HG03103 (cell line): ENCODE data around the gene NDRG4.
A peak's percentile ranks its signal among the peaks of the same experiment; 100 is the strongest.

Source experiments
- ATAC-seq: cut with Tn5 transposase; IDR thresholded peaks from one replicate; pipeline ENCODE4 v1.9.1; 2021; ENCODE audit warnings: low read depth; ENCODE audit not compliant: unreplicated experiment

Gene NDRG4

DNA sequence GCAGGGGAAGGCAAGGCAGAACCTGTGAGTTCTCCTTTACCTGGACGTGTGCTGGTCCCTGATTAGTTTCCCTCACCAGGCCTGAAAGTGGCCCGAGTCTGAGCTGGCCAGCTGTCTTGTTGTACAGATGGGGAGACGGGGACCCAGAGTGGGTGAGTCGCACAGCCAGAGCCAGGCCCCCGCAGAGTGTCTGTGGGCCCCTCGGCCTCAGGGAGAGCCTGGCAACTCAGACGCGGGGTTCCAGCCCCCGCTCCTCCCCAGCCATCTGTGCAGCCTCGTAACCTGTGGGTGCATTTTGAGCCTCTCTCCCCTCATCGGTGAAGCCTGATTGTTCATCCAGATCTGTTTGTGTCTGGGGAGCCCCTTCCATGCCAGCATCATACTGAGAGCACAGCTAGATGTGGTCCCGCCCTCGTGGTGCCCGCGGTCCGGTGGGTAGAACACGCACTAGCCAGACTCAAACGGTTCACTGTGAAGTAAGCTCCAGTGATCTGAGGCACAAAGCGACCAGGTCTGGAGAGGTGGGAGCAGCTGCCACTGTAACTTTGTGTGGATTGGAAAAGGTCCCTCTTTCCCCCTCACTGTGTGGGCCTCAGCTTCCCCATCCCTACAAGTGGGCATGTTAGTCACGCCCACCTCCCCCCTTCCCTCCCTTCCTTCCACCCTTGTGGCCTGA, 6.0 kb upstream of the NDRG4 start:
- no peak for ATAC-seq

DNA sequence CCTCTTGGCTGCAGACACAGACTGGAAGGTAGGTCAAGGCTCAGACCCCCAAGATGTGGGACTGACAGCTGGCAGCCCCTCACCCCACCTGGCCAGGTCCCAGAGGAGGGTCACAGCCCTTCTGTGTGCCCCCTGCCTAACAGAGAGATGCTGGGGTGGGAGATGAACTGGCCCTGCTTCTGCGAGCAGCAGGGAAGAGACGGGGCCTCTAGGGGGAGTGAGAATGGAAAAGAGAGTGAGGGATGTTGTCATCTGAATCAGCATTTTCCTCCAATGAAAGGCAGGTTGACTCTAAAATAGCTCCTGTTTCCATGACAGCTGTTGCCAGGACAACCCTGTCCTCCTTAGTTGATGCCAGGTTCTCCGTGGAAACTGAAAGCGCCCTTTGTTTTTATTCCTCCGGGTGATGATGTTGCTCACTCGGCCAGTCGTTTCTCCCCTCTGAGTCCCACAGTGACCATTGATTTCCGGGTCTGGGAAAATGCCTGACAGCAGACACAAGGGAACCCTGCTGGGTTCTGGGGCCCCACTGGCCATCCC, 4.9 kb upstream of the NDRG4 start:
- ATAC-seq, result peak; percentile 82

DNA sequence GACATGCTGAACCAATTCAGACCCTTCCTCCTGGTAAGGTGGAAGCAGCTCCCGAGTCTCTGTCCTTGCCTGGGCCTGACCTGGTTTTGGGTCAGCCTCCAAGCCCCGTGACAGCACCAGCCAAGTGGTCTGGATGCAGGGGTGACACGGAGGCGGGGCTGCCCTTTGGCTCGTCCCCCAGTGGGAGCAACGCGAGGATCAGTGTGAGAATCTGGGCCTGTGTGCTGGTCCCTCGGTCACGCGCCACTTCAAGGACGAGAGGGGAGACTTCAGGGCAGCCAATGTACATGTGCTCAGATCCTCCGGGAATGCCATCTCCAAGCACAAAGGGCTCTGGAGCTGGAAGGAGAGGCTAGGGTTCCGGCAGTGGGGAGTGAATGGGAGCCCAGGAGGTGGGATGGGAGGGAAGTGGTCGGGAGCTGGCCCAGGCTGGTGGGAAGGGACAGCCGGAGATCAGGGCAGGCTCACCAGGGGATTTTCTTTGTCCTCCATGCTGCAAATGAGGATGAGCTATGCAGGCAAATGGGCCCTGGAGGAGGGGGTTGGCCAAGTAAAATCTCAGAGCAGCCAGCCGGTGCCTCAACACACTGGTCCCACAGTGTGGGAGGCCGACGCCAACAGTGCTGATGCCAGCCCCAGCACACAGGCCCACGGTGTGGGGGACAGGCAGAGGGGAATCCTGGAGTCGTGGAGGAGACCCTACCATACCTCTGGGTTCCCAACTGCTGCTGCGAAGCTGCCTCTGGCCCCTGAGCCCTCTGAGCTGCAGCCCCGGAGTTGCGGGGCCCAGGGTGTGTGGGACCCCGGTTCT, 4.2 kb upstream of the NDRG4 start:
- ATAC-seq, result peak; percentile 4

DNA sequence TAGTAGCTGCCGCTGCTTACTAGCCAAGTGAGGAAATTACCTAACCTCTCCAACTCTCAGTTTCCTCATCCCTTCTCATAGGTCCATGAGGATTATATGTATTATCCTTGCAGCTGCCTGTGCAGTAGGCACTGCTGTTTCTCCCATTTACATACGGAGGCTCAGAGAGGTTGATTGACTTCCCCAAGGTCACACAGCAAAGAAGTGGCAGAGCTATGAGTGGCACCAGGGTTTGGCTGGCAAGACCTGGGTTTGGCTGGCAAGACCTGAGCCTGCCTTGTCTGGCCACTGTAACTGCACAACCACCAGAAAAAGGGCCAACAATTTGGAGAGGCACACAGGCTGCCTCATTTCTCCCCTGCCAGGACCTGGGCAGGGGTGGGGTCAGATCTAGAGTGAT, 2.5 kb upstream of the NDRG4 start:
- ATAC-seq, result no peak

DNA sequence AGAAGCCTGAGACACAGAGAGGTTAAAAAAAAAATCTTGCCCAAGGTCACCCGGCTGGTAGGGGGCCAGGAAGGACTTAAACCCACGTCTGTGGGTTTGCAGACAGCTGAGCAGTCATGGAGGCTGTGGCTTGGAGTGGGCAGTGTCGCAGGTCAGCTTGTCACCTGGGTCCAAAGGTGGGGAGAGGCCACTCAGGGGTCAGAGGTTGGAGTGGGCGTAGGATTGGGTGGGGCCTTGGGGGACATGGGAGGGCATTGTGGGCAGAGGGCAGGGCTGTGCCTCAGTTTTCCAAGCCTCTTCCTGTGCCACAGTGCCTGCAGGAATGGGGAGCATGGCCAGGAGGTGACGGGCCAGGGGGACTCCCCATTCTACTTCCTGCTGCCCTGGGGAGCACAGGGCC, 2.0 kb upstream of the NDRG4 start:
- ATAC-seq, result no peak

DNA sequence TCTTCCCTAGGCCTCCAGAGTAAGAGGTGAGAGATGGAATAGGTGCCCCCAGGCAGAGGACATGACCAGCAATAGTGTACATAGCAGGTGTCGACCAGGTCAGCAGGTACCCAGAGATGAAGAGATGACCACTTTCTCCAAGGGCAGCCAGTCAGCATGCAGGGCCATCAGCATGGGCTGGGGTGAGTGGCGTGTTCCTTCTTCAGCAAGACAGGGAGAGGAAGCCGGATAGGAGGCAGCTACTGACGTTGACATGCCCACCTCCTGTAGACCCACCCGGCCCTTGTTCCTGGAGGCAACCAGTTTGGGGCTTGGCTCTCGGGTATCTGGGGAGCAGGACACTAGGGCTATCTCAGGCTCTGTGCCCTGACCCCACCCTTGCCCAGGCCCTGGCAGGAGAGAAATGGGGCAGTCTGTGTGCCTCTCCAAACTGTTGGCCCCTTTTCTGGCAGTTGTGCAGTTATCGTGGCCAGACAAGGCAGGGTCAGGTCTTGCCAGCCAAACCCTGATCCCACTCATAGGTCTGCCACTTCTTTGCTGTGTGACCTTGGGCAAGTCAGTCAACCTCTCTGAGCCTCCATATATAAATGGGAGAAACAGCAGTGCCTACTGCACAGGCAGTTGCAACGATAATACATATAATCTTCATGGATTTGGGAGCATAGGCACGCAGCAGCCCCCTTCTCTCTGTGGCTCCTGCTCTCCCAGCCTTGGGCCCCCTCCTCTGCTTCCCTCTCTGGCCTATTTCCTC, 1.4 kb upstream of the NDRG4 start:
- ATAC-seq, result no peak

DNA sequence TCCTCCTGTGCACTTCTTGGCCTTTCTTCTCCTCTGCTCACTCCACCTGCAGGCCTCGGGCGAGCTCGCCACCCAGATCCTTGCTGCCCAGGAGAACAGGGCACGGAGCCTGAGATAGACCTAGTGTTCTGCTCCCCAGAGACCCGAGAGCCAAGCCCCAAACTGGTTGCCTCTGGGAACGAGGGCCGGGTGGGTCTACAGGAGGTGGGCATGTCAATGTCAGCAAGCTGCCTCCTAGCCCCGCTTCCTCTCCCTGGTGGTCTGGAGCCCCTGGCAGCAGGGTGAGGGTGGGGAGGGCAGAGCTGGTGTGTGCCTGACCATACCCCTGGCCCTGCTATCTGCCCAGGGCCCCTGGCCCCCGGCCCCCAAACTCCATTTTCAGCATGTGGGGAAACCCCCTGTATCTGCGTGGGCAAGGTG, 841 bp upstream of the NDRG4 start:
- no peak for ATAC-seq

DNA sequence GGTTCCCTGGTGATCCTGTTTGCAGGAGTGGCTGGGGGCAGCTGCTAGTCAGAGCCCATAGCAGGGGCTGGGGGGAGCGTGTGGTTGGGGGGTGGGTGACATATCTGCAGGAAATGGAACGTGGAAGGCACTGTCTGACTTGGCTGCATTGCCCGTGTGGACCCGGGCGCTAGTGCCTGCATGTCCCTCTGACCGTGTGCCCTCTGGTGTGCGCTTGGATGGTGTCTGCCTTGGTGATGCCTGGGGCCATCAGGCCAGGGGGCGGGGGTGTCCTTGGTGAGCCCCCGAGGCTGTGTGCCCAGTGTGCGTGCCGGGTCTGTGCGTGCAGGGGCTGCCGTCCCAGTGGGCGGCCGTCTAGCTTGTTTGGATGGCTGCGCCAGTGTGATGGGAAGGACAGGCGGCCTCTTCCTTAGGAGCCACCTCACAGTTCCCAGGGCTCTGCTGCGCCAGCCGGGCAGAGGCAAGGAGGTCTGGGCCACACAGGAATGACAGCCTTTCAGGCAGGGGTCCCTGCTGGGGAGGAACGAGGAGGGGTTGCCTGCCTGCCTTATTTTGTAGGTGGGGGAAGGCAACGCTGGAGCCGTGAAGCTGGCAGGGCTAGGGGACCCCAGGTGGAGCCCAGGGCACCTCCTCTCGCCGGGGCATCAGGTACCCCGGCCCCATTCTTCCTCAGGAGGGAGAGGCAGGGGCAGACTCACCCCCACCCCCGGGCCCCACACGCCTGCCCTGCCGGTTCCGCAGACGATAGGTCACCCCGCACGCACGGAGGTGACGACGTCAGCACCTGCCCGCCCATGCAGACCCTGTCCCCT, 693 bp downstream of the NDRG4 start:
- ATAC-seq, result no peak

DNA sequence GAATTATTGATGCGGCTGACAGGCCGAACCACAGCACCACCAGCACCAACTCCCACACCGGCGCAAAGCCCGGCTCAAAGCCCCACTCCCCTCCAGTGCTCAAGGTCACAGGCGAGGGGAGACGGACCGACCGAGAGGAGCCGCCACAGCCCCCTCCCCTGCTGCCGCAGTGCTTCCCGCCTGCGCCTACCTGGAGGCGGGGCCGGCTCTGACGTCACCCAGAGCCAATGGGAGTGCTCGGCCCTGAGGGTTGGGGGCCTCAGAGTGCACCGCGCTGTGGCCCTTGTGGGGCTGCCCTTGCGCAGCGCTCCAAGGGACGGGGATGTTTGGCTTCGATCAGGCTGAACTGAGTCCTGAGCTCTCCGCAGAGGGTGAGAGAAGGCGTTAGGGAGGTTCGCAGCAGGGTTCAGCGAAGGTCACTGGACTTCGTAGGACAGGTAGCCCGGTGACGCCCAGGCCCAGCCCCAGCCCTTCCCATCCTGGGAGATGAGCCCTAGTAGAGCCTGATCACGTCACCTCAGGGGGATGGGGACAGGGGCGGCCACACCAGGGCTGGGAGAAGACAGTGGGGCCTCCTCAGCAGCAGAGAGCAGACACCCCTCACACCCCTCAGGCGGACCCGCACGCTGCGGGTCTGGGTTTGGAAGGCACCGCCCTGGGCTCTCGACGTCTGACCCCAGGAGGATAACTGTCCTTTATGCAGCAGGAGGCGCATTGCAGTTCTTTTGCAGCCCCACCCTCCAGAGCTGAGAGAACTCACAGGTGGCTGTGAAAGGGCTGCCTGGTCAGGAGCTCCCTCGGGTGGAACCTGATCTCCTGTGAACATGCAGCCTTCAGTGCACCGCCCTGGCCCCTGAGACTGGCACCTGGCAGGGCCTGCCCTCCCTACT, 1.5 kb downstream of the NDRG4 start:
- no peak for ATAC-seq

DNA sequence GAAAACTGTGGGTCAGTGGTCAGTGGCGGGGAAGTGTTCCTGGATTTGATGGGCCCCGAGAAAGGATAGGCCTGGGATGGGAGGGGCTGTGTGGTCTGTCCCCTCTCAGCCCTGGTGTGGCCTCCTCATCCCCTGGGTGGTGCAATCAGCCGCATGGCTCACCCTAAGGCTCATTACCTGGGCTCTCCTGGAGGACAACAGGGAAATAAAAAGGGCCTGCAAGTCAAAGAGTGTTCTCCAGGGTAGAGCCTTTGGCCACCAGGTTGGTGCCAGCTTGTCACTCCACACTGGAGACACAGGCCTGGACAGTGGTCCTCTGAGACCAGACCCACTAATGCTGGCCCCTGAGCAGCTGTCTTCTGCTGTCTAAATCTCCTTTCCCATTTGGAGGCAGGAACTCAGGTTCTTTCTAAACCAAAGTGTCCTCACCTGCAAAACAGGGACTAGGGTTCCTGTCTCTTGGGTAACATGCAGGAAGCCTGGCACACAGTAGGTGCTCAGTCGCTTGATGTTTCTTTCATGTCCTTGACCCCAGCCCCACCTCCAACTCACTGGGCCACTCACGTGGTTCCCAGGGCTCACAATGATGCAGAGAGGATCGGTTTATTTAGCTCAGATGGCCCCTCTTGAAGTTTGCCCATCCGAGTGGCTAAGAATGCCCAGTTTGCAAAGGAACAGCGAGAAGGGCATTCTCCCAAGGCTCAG, 2.4 kb downstream of the NDRG4 start:
- ATAC-seq, result no peak

DNA sequence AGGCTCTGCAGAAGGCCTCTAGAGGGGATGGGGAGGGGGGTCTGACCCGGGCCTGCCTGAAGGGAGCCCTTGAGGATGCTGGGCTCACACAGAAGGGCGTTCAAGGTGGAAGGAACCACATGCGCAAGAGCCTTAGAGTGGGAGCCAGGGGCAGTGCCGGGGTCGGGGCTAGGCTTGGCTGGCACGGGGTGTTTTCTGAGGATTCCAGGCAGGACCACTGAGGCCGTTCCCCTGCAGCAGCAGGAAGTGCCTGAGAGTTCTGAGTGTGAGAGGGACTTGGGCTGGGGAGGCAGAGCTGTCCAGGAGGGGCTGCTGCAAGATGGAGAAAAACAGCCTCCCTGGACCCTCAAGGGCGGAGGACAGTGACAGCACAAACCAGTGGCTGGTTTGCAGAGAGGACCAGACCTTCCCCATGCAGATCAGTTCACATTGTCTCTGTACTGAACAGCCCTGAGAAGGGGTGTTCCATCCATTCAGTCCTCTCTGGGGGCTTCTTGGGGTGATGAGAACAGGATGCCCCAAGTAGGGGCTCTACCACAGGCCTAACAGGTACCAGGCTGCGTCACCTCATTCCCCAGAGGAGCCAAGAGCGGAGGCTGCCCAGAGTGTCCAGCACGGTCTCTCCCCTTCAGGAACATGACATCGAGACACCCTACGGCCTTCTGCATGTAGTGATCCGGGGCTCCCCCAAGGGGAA, 3.4 kb downstream of the NDRG4 start:
- ATAC-seq, result no peak

DNA sequence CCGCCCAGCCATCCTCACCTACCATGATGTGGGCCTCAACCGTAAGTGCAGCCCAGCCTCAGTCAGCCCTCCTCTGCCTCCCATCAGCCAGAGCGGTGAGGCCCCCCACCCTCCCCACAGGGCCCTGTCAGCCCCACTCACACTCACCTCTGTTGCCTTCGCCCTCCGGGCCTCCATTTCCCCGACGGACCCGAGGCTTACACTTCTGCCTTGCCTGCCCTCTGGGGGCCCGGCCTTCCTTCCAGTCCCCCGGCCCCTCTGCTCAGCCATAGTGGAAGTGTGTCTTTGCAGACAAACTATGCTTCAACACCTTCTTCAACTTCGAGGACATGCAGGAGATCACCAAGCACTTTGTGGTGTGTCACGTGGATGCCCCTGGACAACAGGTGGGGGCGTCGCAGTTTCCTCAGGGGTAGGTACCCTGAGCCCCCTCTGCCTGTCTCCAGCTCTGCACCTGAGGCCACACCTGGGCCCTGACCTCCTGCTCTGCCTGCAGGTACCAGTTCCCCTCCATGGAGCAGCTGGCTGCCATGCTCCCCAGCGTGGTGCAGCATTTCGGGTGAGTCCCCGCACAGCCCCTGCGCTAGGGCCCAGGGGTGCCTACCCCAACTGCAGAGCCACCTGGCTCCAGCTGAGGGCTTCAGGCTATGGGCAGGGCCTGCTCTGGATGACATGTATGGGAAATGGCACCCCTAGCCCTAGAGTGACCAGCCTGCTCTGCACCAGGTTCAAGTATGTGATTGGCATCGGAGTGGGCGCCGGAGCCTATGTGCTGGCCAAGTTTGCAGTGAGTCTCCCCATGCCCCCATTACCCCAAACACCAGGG, 4.1 kb downstream of the NDRG4 start:
- ATAC-seq, result no peak

DNA sequence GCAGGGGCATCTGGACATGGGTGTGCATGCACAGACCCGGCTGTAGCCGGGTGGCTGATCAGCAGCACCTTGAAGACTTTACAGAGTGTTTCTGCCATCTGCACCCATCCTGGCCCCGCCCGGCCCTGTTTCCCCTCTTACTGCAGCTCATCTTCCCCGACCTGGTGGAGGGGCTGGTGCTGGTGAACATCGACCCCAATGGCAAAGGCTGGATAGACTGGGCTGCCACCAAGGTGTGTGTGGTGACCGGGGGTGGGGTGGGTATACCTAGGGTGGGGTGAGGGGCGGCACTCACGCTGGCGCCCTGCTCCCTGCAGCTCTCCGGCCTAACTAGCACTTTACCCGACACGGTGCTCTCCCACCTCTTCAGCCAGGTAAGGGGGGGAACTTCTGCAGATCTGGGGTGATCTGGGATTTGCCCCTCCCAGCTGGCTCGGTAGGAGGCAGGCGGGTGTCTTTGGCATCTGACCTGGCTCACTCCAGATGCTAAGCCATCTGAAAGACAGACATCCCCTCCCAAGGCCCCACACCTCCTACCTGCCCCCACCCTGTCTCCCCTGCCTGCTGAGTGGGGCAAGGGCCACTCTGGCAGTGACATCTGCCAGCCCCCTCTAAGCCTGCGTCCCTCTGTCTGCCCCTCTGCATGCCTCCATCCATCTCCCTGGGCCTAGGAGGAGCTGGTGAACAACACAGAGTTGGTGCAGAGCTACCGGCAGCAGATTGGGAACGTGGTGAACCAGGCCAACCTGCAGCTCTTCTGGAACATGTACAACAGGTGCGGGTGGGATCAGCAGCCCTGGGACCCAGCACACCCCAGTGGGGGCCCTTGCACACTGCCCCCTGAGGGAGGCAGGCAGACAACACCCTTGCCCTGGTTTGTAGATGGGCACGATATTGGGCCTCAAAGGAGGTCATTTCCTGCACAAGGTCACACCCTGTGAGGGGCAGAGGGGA, 6.6 kb downstream of the NDRG4 start:
- ATAC-seq, result no peak

DNA sequence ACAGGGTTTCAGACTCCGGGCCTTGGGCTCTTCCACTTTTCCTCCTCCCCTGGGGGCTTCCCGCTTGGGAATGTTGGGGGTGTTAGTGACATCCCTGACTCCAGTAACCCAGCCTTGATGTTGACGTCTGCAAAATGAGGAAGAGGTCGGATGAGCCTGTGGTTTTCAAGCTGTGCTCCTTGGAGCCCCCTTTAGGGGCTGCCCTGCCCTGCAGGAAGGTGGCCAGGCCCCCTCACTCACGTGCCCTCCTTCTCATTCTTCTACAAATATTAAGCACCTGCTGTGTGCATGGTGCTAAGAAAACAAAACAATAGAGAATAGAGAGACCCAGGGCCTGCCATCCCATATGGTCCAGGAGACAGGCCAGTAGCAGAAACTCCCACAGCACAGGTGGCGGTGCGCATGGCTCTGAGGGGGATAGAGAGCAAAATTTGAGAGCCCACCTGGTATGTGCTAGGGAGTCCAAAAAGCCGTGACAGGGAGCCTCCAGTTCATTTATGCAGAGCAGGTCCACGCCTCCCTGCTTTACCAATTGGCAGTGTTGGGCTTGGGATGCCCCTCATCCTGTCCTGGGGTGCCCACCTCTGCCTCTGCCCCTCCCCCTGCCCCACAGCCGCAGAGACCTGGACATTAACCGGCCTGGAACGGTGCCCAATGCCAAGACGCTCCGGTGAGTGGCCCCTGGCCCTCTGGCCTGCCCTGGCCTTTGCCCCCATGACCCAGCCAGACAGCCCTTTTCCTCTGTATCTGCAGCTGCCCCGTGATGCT, 7.4 kb downstream of the NDRG4 start:
- no peak for ATAC-seq

DNA sequence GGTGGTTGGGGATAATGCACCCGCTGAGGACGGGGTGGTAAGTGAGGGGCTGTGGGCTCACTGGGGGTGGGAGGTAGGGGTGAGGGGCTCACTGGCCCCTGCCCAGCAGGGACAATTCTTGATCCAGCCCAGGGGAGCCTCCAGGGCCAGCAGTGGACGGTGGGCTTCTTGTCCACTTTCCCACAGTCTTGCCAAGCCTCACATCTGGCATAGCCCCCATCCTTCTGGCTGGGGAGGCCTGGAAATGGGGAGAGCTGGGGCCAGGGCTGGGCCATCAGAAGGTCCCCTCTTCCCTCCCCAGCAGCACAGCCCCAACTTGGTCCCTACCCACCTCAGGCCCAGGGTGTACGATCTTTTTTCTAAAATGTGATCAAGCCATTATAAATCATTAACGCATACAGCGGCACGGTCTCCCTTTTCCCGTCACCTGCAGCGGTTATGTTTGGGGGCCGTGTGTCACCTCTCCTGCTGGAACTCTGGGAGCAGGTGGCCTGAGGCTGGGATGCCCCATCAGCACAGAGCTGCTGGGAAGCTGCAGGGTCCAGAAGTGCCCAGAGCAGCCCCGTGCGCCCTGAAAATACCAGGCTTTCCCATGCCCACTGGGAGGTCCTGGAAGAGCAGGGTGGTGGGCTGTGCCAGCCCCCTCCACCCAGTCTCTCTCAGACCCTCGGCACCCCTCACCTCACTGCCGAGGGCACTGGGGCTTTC, 8.2 kb downstream of the NDRG4 start:
- no peak for ATAC-seq
